Chondrocyte (in vitro differentiated cells): Measurements from ENCODE around the gene SORBS2. TPM values are rescaled to one million over a fixed set of nuclear protein-coding genes. Genes with fewer than 3 reads are reported as not detected.

Experiments
- DNase-seq: peaks from one replicate; pipeline ENCODE4 v3.0.0; 2021; ENCODE audit warnings: mixed read lengths, low spot score
- H3K27ac Mint-ChIP-seq: one replicate; pipeline ENCODE4 v1.8.0; 2021; ENCODE audit warnings: mild to moderate bottlenecking, moderate library complexity, mixed read lengths; ENCODE audit not compliant: unreplicated experiment
- H3K27me3 Mint-ChIP-seq: 2 replicates; pipeline ENCODE4 v1.8.0; 2021; ENCODE audit warnings: low read depth, mixed read lengths
- H3K36me3 Mint-ChIP-seq: 2 replicates; pipeline ENCODE4 v1.8.0; 2021; ENCODE audit warnings: low read depth, mixed read lengths
- H3K4me1 Mint-ChIP-seq: 2 replicates; pipeline ENCODE4 v1.8.0; 2021; ENCODE audit warnings: low read depth, mild to moderate bottlenecking, mixed read lengths
- H3K4me3 Mint-ChIP-seq: one replicate; pipeline ENCODE4 v1.8.0; 2021; ENCODE audit warnings: mild to moderate bottlenecking, moderate library complexity, mixed read lengths; ENCODE audit not compliant: unreplicated experiment
- H3K9me3 Mint-ChIP-seq: 2 replicates; pipeline ENCODE4 v1.8.0; 2021; ENCODE audit warnings: low read depth, mixed read lengths
- CTCF ChIP-seq: fragments of 200-600 bp; sonication (generic); IDR thresholded peaks from 2 replicates; pipeline ENCODE4 v1.5.0; 2021; ENCODE audit warnings: antibody characterized with exemption, mild to moderate bottlenecking, moderate library complexity
- total RNA-seq: library from RNA; stranded (reverse); gene quantifications from 3 replicates; pipeline ENCODE4 v1.2.1, GENCODE V29; 2021

SORBS2 gene
- total RNA-seq, 1 donor from 2014 or later: 104 TPM

GRCh38 chr4:185671066-185671465, 140.9 kb downstream of the SORBS2 start:
- no peak for DNase-seq
- no peak overlapping the region for H3K4me3 Mint-ChIP-seq
- no peaks in the 10 kb centered on the region for H3K27me3 Mint-ChIP-seq
- no peak overlapping the region for H3K27ac Mint-ChIP-seq
- no peak for TF ChIP-seq CTCF
- H3K36me3 Mint-ChIP-seq: peaks cover 11% of the 10 kb centered on the region
- H3K4me1 Mint-ChIP-seq: peaks cover 39% of the 10 kb centered on the region
- no peaks in the 10 kb centered on the region for H3K9me3 Mint-ChIP-seq

GRCh38 chr4:185669288-185669687, 142.7 kb downstream of the SORBS2 start:
- Mint-ChIP-seq H3K9me3 (no peaks in the 10 kb centered on the region), H3K4me1 (peaks cover 35% of the 10 kb centered on the region)
- TF ChIP-seq CTCF: no peak

GRCh38 chr4:185666156-185666555, 145.8 kb downstream of the SORBS2 start:
- H3K36me3 Mint-ChIP-seq: peaks cover 16% of the 10 kb centered on the region
- no peak overlapping the region for H3K27ac Mint-ChIP-seq
- TF ChIP-seq CTCF: no peak
- peaks cover 6% of the 10 kb centered on the region for H3K4me1 Mint-ChIP-seq
- no peak overlapping the region for H3K4me3 Mint-ChIP-seq
- H3K9me3 Mint-ChIP-seq: no peaks in the 10 kb centered on the region
- DNase-seq: no peak
- H3K27me3 Mint-ChIP-seq: no peaks in the 10 kb centered on the region

More at GRCh38 chr4:185669288-185669687, 142.7 kb downstream of the SORBS2 start:
- Mint-ChIP-seq H3K27me3 (no peaks in the 10 kb centered on the region), H3K27ac (no peak overlapping the region), H3K4me3 (no peak overlapping the region), H3K36me3 (peaks cover 13% of the 10 kb centered on the region)
- DNase-seq: no peak

- DNase-seq: no peak
- Mint-ChIP-seq H3K27me3 (no peaks in the 10 kb centered on the region), H3K27ac (no peak overlapping the region), H3K4me1 (peaks cover under 1% of the 10 kb centered on the region), H3K36me3 (peaks cover 16% of the 10 kb centered on the region), H3K4me3 (no peak overlapping the region), H3K9me3 (no peaks in the 10 kb centered on the region)
- TF ChIP-seq CTCF: no peak
Observed at GRCh38 chr4:185665655-185666054, 146.3 kb downstream of the SORBS2 start.

- H3K4me1 Mint-ChIP-seq: no peaks in the 10 kb centered on the region
- H3K27ac Mint-ChIP-seq: no peak overlapping the region
- no peaks in the 10 kb centered on the region for H3K9me3 Mint-ChIP-seq
- no peak for TF ChIP-seq CTCF
- DNase-seq: no peak
- H3K27me3 Mint-ChIP-seq: no peaks in the 10 kb centered on the region
- peaks cover 19% of the 10 kb centered on the region for H3K36me3 Mint-ChIP-seq
- H3K4me3 Mint-ChIP-seq: no peak overlapping the region
Observed at GRCh38 chr4:185664481-185664880, 147.5 kb downstream of the SORBS2 start.
